ENCODE data around the gene USP36. TPM values are rescaled to one million over a fixed set of nuclear protein-coding genes. Genes with fewer than 3 reads are reported as not detected.

Gene USP36
- total and polyA plus RNA-seq, 9 of the 15 experiments (the other 6 are each of a cell fraction or from before 2014, with no cell fraction given): 6.4 to 72.8 (median 22.5) TPM

- TF ChIP-seq REST (IDR thresholded peaks at IDR 0.05; ENCODE audit: borderline replicate concordance): no peak
- no peak for TF ChIP-seq REST (CRISPR knock-in tag; IDR thresholded peaks at IDR 0.05; ENCODE audit: low read depth)
- no peak for TF ChIP-seq MNT (conservative IDR thresholded peaks at IDR 0.05)
- TF ChIP-seq THRAP3 (IDR thresholded peaks at IDR 0.05; ENCODE audit: borderline replicate concordance): no peak
- TF ChIP-seq TFAP4 (CRISPR knock-in tag; IDR thresholded peaks at IDR 0.05; ENCODE audit: borderline replicate concordance): no peak
- TF ChIP-seq ZFP30 (CRISPR knock-in tag; IDR thresholded peaks at IDR 0.05; ENCODE audit: borderline replicate concordance): no peak
- no peak for TF ChIP-seq EWSR1 (IDR thresholded peaks at IDR 0.05; ENCODE audit: borderline replicate concordance, low read depth, partially characterized antibody)
- TF ChIP-seq ZNF431 (CRISPR knock-in tag; IDR thresholded peaks at IDR 0.05): no peak
- no peak for TF ChIP-seq HINFP (tag; conservative IDR thresholded peaks at IDR 0.05; ENCODE audit: low read depth)
- TF ChIP-seq TEAD4 (IDR thresholded peaks at IDR 0.05; ENCODE audit: low read length): peak; percentile 85
- TF ChIP-seq TEAD4 (CRISPR knock-in tag; IDR thresholded peaks at IDR 0.05; ENCODE audit: borderline replicate concordance): no peak
- no peak for TF ChIP-seq MXI1 (IDR thresholded peaks at IDR 0.05; ENCODE audit: low read depth, low read length)
- no peak for TF ChIP-seq ZBTB12 (CRISPR knock-in tag; IDR thresholded peaks at IDR 0.05)
- no peak for TF ChIP-seq TCF7 (IDR thresholded peaks at IDR 0.05; ENCODE audit: borderline replicate concordance)
Measured at GRCh38 chr17:78783711-78784324, 56.8 kb downstream of the USP36 start (continued).

All from K562 (cell line).